Tibial nerve (tissue), 4 donors: ENCODE data around the gene JOSD1. TPM values are rescaled to one million over a fixed set of nuclear protein-coding genes. Genes with fewer than 3 reads are reported as not detected.

Experiments used
- DNase-seq, 2 donors: peaks; one replicate each; pipeline ENCODE4 v3.0.0-alpha.2; 2019; ENCODE audit warnings: low spot score in 2 of 2
- H3K27ac ChIP-seq, 4 donors: fragments of 200-600 bp; sonication (generic) in 3 of 4; one replicate each; pipeline ENCODE4 v1.5.1; 2017 to 2019; ENCODE audit warnings: mild to moderate bottlenecking in 1 of 4
- H3K27me3 ChIP-seq, 2 donors: fragments of 200-600 bp; sonication (generic) in 1 of 2; one replicate each; pipeline versions ENCODE4 v1.5.1 to v1.6.0; 2017 to 2019
- H3K36me3 ChIP-seq, 3 donors: fragments of 200-600 bp; sonication (generic); one replicate each; pipeline ENCODE4 v1.5.1; 2018 to 2019
- H3K4me1 ChIP-seq, 4 donors: fragments of 200-600 bp; sonication (generic) in 3 of 4; one replicate each; pipeline ENCODE4 v1.5.1; 2017 to 2019
- H3K4me3 ChIP-seq, 4 donors: fragments of 200-600 bp; sonication (generic) in 3 of 4; one replicate each; pipeline ENCODE4 v1.5.1; 2017 to 2019; ENCODE audit warnings: mild to moderate bottlenecking in 1 of 4, moderate library complexity in 1 of 4
- H3K9me3 ChIP-seq, 4 donors: fragments of 200-600 bp; sonication (generic) in 3 of 4; one replicate each; pipeline ENCODE4 v1.5.1; 2017 to 2019
- CTCF ChIP-seq, 5 experiments: fragments of 200-600 bp in 3 of 5; fragments of 450-650 bp in 2 of 5; sonication (generic) in 3 of 5; IDR thresholded peaks; one replicate each; pipeline ENCODE4 v1.5.1; 2016 to 2019; ENCODE audit warnings: antibody characterized with exemption in 5 of 5, mild to moderate bottlenecking in 3 of 5, moderate library complexity in 2 of 5
- EP300 ChIP-seq, 2 donors: sonication (generic); formaldehyde crosslinking; IDR thresholded peaks; one replicate each; pipeline ENCODE4 v1.6.1; 2017; ENCODE audit warnings: antibody characterized with exemption in 2 of 2, mild to moderate bottlenecking in 1 of 2
- POLR2A ChIP-seq, 2 donors: fragments of 450-650 bp; IDR thresholded peaks; one replicate each; pipeline ENCODE4 v1.6.1; 2017; ENCODE audit warnings: antibody characterized with exemption in 2 of 2, mild to moderate bottlenecking in 2 of 2, moderate library complexity in 2 of 2
- WGBS, 2 donors: methylation state at CpG; one replicate each; pipeline ENCODE4 v1.1.5; 2018; 5-methylcytosine and 5-hydroxymethylcytosine counted together
- total RNA-seq, 4 donors: library from RNA; depleted of rRNA; stranded (reverse); fragments of >200 nt; gene quantifications; one replicate each; pipeline ENCODE4 v1.1.0, GENCODE V29; 2016

The JOSD1 gene
- total RNA-seq, 4 donors from 2014 or later, result 50.7 to 86.4 (median 76.0) TPM

DNA sequence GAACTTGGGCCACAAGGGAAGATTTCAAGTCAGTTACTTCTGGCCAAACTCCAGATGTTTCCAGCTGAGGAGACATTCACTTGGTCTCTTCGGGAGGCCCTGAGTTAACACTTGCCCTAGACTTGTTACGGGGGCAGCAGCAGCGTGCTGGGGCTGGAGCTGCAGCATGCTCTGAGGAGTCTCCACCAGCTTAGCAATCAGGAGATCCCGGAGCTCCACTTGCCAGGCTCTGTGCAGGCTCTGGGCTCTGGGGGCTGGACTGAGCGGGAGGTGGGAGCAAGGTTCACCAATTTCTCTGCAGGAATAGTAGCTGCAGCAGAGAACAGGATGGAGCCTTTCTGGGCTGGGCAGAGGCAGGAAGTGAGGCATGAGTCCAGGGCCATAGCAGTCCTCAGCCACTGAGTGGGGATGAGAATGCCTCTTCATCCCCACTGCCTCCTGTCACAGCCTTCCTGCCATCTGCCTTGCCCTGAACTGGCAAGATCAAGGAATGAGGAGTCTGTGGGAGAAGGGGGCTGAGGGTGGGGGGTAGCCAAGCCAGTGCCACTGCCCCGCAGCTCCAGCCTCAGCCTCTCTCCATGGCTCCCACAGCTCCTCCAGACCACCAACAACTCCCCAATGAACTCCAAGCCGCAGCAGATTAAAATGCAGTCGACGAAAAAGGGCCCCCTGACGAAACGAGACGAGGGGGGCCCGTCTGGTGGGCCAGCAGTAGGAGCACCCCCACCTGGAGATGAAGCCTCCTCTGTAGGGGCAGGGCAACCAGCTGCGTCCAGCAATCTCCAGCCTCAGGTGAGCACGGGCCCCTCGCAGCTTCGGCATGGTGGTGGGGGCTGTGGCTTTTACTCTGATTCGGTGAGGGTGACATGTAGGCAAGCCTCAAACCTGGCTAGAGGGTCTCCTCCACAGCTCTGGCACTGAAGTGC, 28.4 kb upstream of the JOSD1 start:
- Histone ChIP-seq H3K4me3 (no peak overlapping the region), H3K4me1 (peaks cover 0 to 29% (median 11%) of the 10 kb centered on the region in 4 donors), H3K27me3 (no peaks in the 10 kb centered on the region), H3K36me3 (peaks cover 18 to 91% (median 49%) of the 10 kb centered on the region in 3 donors), H3K27ac (peak overlapping the region in 1 of 4 donors; percentile 50), H3K9me3 (no peaks in the 10 kb centered on the region)
- 80 to 81% methylated on average over 17 to 18 of the region's 18 CpGs for WGBS, 2 donors
- DNase-seq, result no peak
- TF ChIP-seq CTCF (IDR thresholded peaks at IDR 0.05), result no peak
- no peak for TF ChIP-seq EP300 (IDR thresholded peaks at IDR 0.05)
- no peak for TF ChIP-seq POLR2A (IDR thresholded peaks at IDR 0.05)

DNA sequence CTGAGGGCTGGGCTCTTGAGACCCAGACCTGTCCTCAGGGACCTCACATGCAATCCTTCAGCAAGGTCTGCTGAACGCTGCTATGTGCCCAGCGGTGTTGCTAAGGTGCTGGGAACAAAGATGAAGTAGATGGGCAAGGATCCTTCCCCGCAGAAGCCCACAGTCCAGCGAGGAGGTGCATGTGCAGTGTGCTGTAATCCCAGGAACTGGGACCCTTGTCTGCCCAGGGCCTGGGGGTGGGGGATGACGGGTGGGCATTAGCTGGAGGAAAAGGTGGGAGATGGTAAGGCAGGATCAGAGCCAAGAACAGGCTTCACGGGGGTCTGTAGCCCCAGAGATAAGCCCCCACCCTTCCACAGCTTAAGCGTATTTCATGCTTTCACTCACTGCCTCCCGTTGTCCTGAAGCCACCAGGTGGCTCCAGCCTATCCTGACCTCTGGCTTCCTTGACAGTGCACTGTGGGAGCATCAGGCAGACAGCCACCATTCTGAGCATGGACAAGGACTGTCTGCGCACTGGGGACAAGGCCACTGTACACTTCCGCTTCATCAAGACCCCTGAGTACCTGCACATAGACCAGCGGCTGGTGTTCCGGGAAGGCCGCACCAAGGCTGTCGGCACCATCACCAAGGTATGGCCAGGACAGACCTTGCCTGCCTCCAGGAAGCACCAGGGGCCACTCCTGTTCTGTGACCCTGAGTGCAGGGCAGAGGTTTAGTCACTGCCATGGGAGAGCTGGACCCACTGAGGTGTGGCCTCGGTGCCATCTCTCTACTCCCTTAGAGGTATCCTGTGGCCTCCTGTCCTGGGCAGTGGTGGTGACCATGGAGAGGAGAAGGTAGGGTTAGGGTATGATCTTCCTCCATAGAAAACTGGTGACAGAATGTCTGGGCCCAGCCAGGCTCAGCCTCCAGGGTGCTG, 27.0 kb upstream of the JOSD1 start:
- Histone ChIP-seq H3K27ac (no peak overlapping the region), H3K4me3 (no peak overlapping the region), H3K4me1 (peaks cover 0 to 16% (median under 1%) of the 10 kb centered on the region in 4 donors), H3K9me3 (no peaks in the 10 kb centered on the region), H3K36me3 (peaks cover 18 to 99% (median 60%) of the 10 kb centered on the region in 3 donors), H3K27me3 (no peaks in the 10 kb centered on the region)
- no peak for TF ChIP-seq EP300 (IDR thresholded peaks at IDR 0.05)
- TF ChIP-seq CTCF (IDR thresholded peaks at IDR 0.05), result no peak
- no peak for TF ChIP-seq POLR2A (IDR thresholded peaks at IDR 0.05)
- 93 to 95% methylated on average over 14 to 15 of the region's 15 CpGs for WGBS, 2 donors
- DNase-seq, result no peak

- no peak for DNase-seq
- 89 to 91% methylated on average over 10 to 12 of the region's 12 CpGs for WGBS, 2 donors
- no peaks in the 10 kb centered on the region for H3K9me3 ChIP-seq
- H3K36me3 ChIP-seq, result peaks cover 18 to 100% (median 66%) of the 10 kb centered on the region in 3 donors
- no peak overlapping the region for H3K27ac ChIP-seq
- H3K4me3 ChIP-seq, result no peak overlapping the region
- TF ChIP-seq CTCF (IDR thresholded peaks at IDR 0.05) (no peak), POLR2A (IDR thresholded peaks at IDR 0.05) (no peak), EP300 (IDR thresholded peaks at IDR 0.05) (no peak)
- H3K4me1 ChIP-seq, result peaks cover 0 to 10% (median 0%) of the 10 kb centered on the region in 4 donors
- no peaks in the 10 kb centered on the region for H3K27me3 ChIP-seq
Measured at GRCh38 chr22:38727123-38727522, 26.4 kb upstream of the JOSD1 start.

GRCh38 chr22:38725900-38726655, 25.3 kb upstream of the JOSD1 start:
- TF ChIP-seq EP300 (IDR thresholded peaks at IDR 0.05) (no peak), CTCF (IDR thresholded peaks at IDR 0.05) (no peak), POLR2A (IDR thresholded peaks at IDR 0.05) (no peak)
- Histone ChIP-seq H3K4me3 (no peak overlapping the region), H3K36me3 (peaks cover 18 to 100% (median 72%) of the 10 kb centered on the region in 3 donors), H3K9me3 (no peaks in the 10 kb centered on the region), H3K4me1 (peaks cover 0 to 10% (median 0%) of the 10 kb centered on the region in 4 donors), H3K27ac (no peak overlapping the region), H3K27me3 (no peaks in the 10 kb centered on the region)
- WGBS, 2 donors, result 92 to 95% methylated on average over 15 to 18 of the region's 18 CpGs
- DNase-seq, result no peak
